ENCODE measurements around the gene NET1. TPM values are rescaled to one million over a fixed set of nuclear protein-coding genes. Genes with fewer than 3 reads are reported as not detected.

The NET1 gene
- total RNA-seq, 1 experiment from 2014 or later: 154 TPM

DNA sequence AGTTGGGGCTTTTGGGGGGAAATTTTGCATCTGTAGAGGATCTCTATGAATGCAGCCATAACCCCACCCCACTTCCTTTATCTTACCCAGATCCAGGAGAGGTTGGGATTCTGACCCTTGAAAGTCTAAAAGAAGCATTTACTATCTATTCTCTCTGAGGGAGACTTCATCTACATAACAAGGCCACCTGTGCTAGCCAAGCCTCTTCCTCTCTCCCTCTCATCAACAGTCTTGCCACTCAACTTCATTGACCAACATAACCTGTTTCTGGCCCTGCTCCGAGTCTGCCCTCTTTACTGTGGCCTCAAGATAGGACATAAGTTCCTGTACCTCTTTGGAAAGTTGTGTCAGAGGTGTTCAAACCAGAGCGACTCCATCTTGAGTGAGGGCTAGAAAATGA is 27.1 kb upstream of the NET1 start:
- TF ChIP-seq, protein P1, sequence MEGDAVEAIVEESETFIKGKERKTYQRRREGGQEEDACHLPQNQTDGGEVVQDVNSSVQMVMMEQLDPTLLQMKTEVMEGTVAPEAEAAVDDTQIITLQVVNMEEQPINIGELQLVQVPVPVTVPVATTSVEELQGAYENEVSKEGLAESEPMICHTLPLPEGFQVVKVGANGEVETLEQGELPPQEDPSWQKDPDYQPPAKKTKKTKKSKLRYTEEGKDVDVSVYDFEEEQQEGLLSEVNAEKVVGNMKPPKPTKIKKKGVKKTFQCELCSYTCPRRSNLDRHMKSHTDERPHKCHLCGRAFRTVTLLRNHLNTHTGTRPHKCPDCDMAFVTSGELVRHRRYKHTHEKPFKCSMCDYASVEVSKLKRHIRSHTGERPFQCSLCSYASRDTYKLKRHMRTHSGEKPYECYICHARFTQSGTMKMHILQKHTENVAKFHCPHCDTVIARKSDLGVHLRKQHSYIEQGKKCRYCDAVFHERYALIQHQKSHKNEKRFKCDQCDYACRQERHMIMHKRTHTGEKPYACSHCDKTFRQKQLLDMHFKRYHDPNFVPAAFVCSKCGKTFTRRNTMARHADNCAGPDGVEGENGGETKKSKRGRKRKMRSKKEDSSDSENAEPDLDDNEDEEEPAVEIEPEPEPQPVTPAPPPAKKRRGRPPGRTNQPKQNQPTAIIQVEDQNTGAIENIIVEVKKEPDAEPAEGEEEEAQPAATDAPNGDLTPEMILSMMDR (IDR thresholded peaks at IDR 0.05; ENCODE audit: unreplicated experiment): no peak
- no peaks in the 10 kb centered on the region for H3K4me1 Mint-ChIP-seq (ENCODE audit: low read depth, unreplicated experiment)
- no peak overlapping the region for H3K27ac Mint-ChIP-seq (ENCODE audit: unreplicated experiment)
- CTCF ChIA-PET: no interaction called here
- no peaks in the 10 kb centered on the region for H3K36me3 Mint-ChIP-seq (ENCODE audit: insufficient read depth, unreplicated experiment)
- BruUV-seq (replicated peaks): no TSS peak
- no peak for DNase-seq
- intact Hi-C loops (cut with micrococcal nuclease; ENCODE audit: unreplicated experiment): loop anchor here (2.0 to 10.0 kb wide), 3 partner anchors 290 to 570 kb away; partner anchors contain the start of gene AKR1C3
- H3K27me3 Mint-ChIP-seq (ENCODE audit: unreplicated experiment): no peaks in the 10 kb centered on the region
- H3K9me3 Mint-ChIP-seq (ENCODE audit: low read depth, unreplicated experiment): peaks cover 17% of the 10 kb centered on the region
- H3K4me3 Mint-ChIP-seq (ENCODE audit: low read depth, unreplicated experiment): no peak overlapping the region

DNA sequence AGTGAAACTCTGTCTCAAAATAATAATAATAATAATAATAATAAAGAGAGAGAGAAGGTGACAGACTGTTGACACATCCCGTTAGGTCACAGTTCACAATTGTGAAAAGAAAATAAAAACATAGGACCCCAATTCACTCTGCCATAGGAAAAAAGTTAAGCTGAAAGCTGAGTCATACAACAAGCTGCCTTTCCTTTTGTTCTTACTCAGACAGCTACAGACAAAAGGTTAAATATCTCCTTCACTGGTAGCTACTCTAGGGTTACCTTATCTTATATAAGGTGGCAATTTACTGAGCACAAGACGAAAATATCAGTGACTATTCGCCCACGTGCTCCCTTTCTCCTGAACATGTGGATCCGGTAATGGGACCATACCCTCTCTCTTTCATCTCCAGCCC is 25.2 kb upstream of the NET1 start:
- H3K4me3 Mint-ChIP-seq (ENCODE audit: low read depth, unreplicated experiment): no peak overlapping the region
- DNase-seq: no peak
- TF ChIP-seq, protein P1 (IDR thresholded peaks at IDR 0.05; ENCODE audit: unreplicated experiment): no peak
- no peak overlapping the region for H3K27ac Mint-ChIP-seq (ENCODE audit: unreplicated experiment)
- H3K27me3 Mint-ChIP-seq (ENCODE audit: unreplicated experiment): no peaks in the 10 kb centered on the region
- no TSS peak for BruUV-seq (replicated peaks)
- CTCF ChIA-PET: no interaction called here
- intact Hi-C loops (cut with micrococcal nuclease; ENCODE audit: unreplicated experiment): loop anchor here (10.0 kb wide), 2 partner anchors 292 to 572 kb away; partner anchors contain the start of gene AKR1C3
- H3K9me3 Mint-ChIP-seq (ENCODE audit: low read depth, unreplicated experiment): peaks cover 28% of the 10 kb centered on the region
- H3K36me3 Mint-ChIP-seq (ENCODE audit: insufficient read depth, unreplicated experiment): no peaks in the 10 kb centered on the region
- H3K4me1 Mint-ChIP-seq (ENCODE audit: low read depth, unreplicated experiment): no peaks in the 10 kb centered on the region

DNA sequence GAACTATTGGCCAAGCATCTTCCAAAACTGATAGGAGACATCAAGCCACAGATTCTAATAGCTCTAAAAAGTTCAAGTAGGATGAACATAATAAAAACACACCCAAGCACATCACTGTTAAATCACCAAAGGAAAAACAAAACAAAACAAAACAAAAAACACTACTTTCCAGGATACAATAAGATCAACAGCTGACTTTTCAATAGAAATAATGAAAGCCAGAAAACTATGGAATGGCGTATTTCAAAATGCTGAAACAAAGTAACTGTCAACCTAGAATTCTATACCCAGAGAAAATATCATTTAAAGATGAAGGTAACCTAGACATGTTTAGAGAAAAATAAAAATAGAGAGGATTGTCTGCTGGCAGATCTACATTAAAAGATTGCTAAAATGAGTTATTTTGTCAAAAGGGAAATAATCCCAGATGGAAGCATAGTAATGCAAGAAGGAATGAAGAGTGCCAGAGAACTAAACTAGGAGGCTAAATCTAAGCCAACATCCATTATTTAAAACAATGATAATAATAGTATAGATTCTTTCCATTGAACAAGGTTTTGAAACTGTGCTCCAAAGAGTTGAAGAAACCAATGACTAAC is 21.7 kb upstream of the NET1 start:
- H3K27me3 Mint-ChIP-seq (ENCODE audit: unreplicated experiment): no peaks in the 10 kb centered on the region

DNA sequence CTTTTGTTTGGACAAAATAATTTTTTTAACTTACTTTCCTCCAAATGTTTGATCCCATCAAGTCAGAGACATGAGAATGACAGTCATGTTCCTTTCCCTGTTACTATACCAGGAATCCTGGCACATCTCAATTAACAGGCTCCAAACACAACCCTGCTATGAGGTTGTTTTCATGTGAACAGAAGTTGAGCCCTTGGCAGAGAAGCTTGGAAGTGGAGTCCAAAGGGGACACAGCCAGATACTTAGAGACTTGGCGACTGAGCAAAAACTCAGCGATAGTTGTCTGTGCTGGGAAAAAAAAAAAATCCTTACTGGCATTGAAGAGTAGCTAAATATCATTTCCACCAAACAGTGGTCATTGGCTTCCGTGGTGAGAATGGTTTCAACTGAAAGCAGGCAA is 20.6 kb upstream of the NET1 start:
- CTCF ChIA-PET: no interaction called here
- H3K4me3 Mint-ChIP-seq (ENCODE audit: low read depth, unreplicated experiment): no peak overlapping the region
- TF ChIP-seq, protein P1 (IDR thresholded peaks at IDR 0.05; ENCODE audit: unreplicated experiment): no peak
- no peak overlapping the region for H3K27ac Mint-ChIP-seq (ENCODE audit: unreplicated experiment)
- no peak for DNase-seq
- BruUV-seq (replicated peaks): no TSS peak
- intact Hi-C loops (cut with micrococcal nuclease; ENCODE audit: unreplicated experiment): no loop called here
- H3K9me3 Mint-ChIP-seq (ENCODE audit: low read depth, unreplicated experiment): peaks cover 23% of the 10 kb centered on the region
- no peaks in the 10 kb centered on the region for H3K36me3 Mint-ChIP-seq (ENCODE audit: insufficient read depth, unreplicated experiment)
- H3K27me3 Mint-ChIP-seq (ENCODE audit: unreplicated experiment): no peaks in the 10 kb centered on the region
- no peaks in the 10 kb centered on the region for H3K4me1 Mint-ChIP-seq (ENCODE audit: low read depth, unreplicated experiment)

More for the DNA sequence above, 21.7 kb upstream of the NET1 start:
- CTCF ChIA-PET: no interaction called here
- H3K27ac Mint-ChIP-seq (ENCODE audit: unreplicated experiment): no peak overlapping the region
- no peak for DNase-seq
- BruUV-seq (replicated peaks): no TSS peak
- H3K9me3 Mint-ChIP-seq (ENCODE audit: low read depth, unreplicated experiment): peaks cover 30% of the 10 kb centered on the region
- TF ChIP-seq, protein P1 (IDR thresholded peaks at IDR 0.05; ENCODE audit: unreplicated experiment): no peak
- no peaks in the 10 kb centered on the region for H3K36me3 Mint-ChIP-seq (ENCODE audit: insufficient read depth, unreplicated experiment)
- no peak overlapping the region for H3K4me3 Mint-ChIP-seq (ENCODE audit: low read depth, unreplicated experiment)
- intact Hi-C loops (cut with micrococcal nuclease; ENCODE audit: unreplicated experiment): no loop called here
- H3K4me1 Mint-ChIP-seq (ENCODE audit: low read depth, unreplicated experiment): no peaks in the 10 kb centered on the region

All from Calu3 (cell line).